SK-N-SH (cell line): Measurements from ENCODE around the gene SAMD8. TPM values are rescaled to one million over a fixed set of nuclear protein-coding genes. Genes with fewer than 3 reads are reported as not detected.

Experiments used
- CTCF ChIA-PET: fragments of 300-600, 350-600 bp; formaldehyde crosslinking; extraction: SDS; loops from one replicate; lab custom pipeline; 2021; lab: Yijun Ruan, JAX
- POLR2A ChIA-PET: fragments of 350-600 bp; sonication (Branson Sonifier 250); formaldehyde crosslinking; extraction: SDS; loops from one replicate; lab custom pipeline; 2020; ENCODE audit warnings: antibody characterized with exemption, inconsistent platforms; lab: Yijun Ruan, JAX
- DNase-seq: peaks from one replicate; pipeline ENCODE4 v3.0.0; 2012
- H2AFZ ChIP-seq: fragments of 200-600 bp; sonication (generic); 2 replicates; pipeline ENCODE4 v1.8.1; 2016; ENCODE audit warnings: antibody characterized with exemption, mild to moderate bottlenecking, low read depth
- H3F3A ChIP-seq: fragments of 200-600 bp; sonication (generic); replicated peaks from 2 replicates; pipeline ENCODE3; 2016; ENCODE audit warnings: antibody characterized with exemption, mild to moderate bottlenecking; ENCODE audit not compliant: insufficient read depth
- H3K27ac ChIP-seq, 2 experiments: fragments of 200-500 bp in 1 of 2; fragments of 200-600 bp in 1 of 2; sonication (Bioruptor generic) in 1 of 2; sonication (generic), shearing (Covaris generic) in 1 of 2; 2 replicates each; pipeline versions ENCODE4 v1.5.1 to v1.6.1; 2014 to 2016; ENCODE audit warnings: low read depth in 2 of 2, inconsistent platforms in 1 of 2, low read length in 1 of 2, mild to moderate bottlenecking in 1 of 2, mixed read lengths in 1 of 2
- H3K27me3 ChIP-seq: fragments of 200-600 bp; sonication (generic), shearing (Covaris generic); 2 replicates; pipeline ENCODE4 v1.6.1; 2016; ENCODE audit warnings: mixed run types; ENCODE audit not compliant: insufficient read depth
- H3K36me3 ChIP-seq, 2 experiments: fragments of 200-500 bp in 1 of 2; fragments of 200-600 bp in 1 of 2; sonication (Bioruptor generic) in 1 of 2; sonication (generic) in 1 of 2; replicated peaks in 1 of 2; 2 replicates each; pipeline versions ENCODE3 to v1.5.1; 2014 to 2016; ENCODE audit warnings: low read length in 1 of 2, mild to moderate bottlenecking in 1 of 2; ENCODE audit not compliant: insufficient read depth in 2 of 2, control insufficient read depth in 1 of 2
- H3K4me1 ChIP-seq, 2 experiments: fragments of 200-500 bp in 1 of 2; fragments of 200-600 bp in 1 of 2; sonication (Bioruptor generic) in 1 of 2; sonication (generic), shearing (Covaris generic) in 1 of 2; 2 replicates each; pipeline versions ENCODE4 v1.5.1 to v1.6.1; 2014 to 2016; ENCODE audit warnings: low read depth in 1 of 2, low read length in 1 of 2, mixed run types in 1 of 2; ENCODE audit not compliant: insufficient read depth in 2 of 2, control insufficient read depth in 1 of 2
- H3K4me2 ChIP-seq: fragments of 200-600 bp; sonication (generic), shearing (Covaris generic); 2 replicates; pipeline ENCODE4 v1.6.1; 2017; ENCODE audit warnings: mixed run types
- H3K4me3 ChIP-seq, 2 experiments: fragments of 200-500 bp in 1 of 2; fragments of 200-600 bp in 1 of 2; sonication (Bioruptor generic) in 1 of 2; sonication (generic), shearing (Covaris generic) in 1 of 2; 2 replicates each; pipeline versions ENCODE4 v1.5.1 to v1.8.1; 2014 to 2016; ENCODE audit warnings: low read depth in 2 of 2, inconsistent platforms in 1 of 2, low read length in 1 of 2, mild to moderate bottlenecking in 1 of 2, mixed read lengths in 1 of 2, moderate library complexity in 1 of 2
- H3K79me2 ChIP-seq: fragments of 200-600 bp; sonication (generic); 2 replicates; pipeline ENCODE4 v1.8.1; 2017; ENCODE audit warnings: mild to moderate bottlenecking; ENCODE audit not compliant: insufficient read depth
- H3K9ac ChIP-seq: fragments of 200-600 bp; sonication (generic); 2 replicates; pipeline ENCODE4 v1.6.1; 2017; ENCODE audit warnings: mixed run types
- H3K9me2 ChIP-seq: fragments of 200-600 bp; sonication (generic); 2 replicates; pipeline ENCODE4 v1.6.1; 2017; ENCODE audit warnings: mixed run types
- H3K9me3 ChIP-seq: fragments of 200-600 bp; sonication (generic); 2 replicates; pipeline ENCODE4 v1.6.1; 2017; ENCODE audit warnings: mixed run types, mild to moderate bottlenecking, moderate library complexity
- H4K20me1 ChIP-seq: fragments of 200-600 bp; sonication (generic); 2 replicates; pipeline ENCODE4 v1.6.1; 2017; ENCODE audit warnings: mild to moderate bottlenecking, mixed run types; ENCODE audit not compliant: insufficient read depth
- GABPA ChIP-seq: IDR thresholded peaks from 2 replicates; pipeline ENCODE4 v1.4.0; 2012; ENCODE audit warnings: low read depth, mild to moderate bottlenecking
- JUND ChIP-seq: IDR thresholded peaks from 2 replicates; pipeline ENCODE4 v1.4.0; 2012
- NFIC ChIP-seq: IDR thresholded peaks from 2 replicates; pipeline ENCODE4 v1.4.0; 2012; ENCODE audit warnings: borderline replicate concordance
- USF1 ChIP-seq: IDR thresholded peaks from 2 replicates; pipeline ENCODE4 v1.4.0; 2012; ENCODE audit warnings: low read depth, borderline replicate concordance
- WGBS: methylation state at CpG from one replicate; pipeline ENCODE4 v1.1.6; 2017; ENCODE audit warnings: low lambda C conversion rate; 5-methylcytosine and 5-hydroxymethylcytosine counted together
- polyA plus RNA-seq, 3 experiments: library from polyadenylated mRNA; depleted of rRNA; stranded (reverse); fragments of >200 nt; gene quantifications; 2 replicates each; pipeline ENCODE4 v1.2.3, GENCODE V29; 2012
- TF ChIP-seq, protein P1 (sequence below): IDR thresholded peaks from 2 replicates; pipeline ENCODE4 v1.6.1; 2012; ENCODE audit warnings: mild to moderate bottlenecking, low read depth, low read length, moderate library complexity
- TF ChIP-seq, protein P2 (sequence below): fragments of 150-350 bp; IDR thresholded peaks from 2 replicates; pipeline ENCODE4 v1.6.1; 2017; ENCODE audit warnings: antibody characterized with exemption, low read length, low read depth, borderline replicate concordance

SAMD8 gene
- polyA plus RNA-seq, 1 of the 3 experiments (the other 2 are of a cell fraction) = 9.7 TPM

- TF ChIP-seq, protein P1, sequence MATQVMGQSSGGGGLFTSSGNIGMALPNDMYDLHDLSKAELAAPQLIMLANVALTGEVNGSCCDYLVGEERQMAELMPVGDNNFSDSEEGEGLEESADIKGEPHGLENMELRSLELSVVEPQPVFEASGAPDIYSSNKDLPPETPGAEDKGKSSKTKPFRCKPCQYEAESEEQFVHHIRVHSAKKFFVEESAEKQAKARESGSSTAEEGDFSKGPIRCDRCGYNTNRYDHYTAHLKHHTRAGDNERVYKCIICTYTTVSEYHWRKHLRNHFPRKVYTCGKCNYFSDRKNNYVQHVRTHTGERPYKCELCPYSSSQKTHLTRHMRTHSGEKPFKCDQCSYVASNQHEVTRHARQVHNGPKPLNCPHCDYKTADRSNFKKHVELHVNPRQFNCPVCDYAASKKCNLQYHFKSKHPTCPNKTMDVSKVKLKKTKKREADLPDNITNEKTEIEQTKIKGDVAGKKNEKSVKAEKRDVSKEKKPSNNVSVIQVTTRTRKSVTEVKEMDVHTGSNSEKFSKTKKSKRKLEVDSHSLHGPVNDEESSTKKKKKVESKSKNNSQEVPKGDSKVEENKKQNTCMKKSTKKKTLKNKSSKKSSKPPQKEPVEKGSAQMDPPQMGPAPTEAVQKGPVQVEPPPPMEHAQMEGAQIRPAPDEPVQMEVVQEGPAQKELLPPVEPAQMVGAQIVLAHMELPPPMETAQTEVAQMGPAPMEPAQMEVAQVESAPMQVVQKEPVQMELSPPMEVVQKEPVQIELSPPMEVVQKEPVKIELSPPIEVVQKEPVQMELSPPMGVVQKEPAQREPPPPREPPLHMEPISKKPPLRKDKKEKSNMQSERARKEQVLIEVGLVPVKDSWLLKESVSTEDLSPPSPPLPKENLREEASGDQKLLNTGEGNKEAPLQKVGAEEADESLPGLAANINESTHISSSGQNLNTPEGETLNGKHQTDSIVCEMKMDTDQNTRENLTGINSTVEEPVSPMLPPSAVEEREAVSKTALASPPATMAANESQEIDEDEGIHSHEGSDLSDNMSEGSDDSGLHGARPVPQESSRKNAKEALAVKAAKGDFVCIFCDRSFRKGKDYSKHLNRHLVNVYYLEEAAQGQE = no peak
- no peak for TF ChIP-seq USF1
- no peak for TF ChIP-seq GABPA
- TF ChIP-seq JUND = no peak
- TF ChIP-seq, protein P2, sequence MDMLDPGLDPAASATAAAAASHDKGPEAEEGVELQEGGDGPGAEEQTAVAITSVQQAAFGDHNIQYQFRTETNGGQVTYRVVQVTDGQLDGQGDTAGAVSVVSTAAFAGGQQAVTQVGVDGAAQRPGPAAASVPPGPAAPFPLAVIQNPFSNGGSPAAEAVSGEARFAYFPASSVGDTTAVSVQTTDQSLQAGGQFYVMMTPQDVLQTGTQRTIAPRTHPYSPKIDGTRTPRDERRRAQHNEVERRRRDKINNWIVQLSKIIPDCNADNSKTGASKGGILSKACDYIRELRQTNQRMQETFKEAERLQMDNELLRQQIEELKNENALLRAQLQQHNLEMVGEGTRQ = no peak
- Histone ChIP-seq H4K20me1 (no peaks in the 10 kb centered on the region), H3K4me1 (no peaks in the 10 kb centered on the region), H3K4me2 (no peak overlapping the region), H3K9ac (no peak overlapping the region), H3K4me3 (no peak overlapping the region), H2AFZ (no peak overlapping the region), H3K36me3 (no peaks in the 10 kb centered on the region), H3K9me2 (no peaks in the 10 kb centered on the region), H3K27me3 (no peaks in the 10 kb centered on the region), H3K79me2 (no peaks in the 10 kb centered on the region), H3F3A (no peaks in the 10 kb centered on the region), H3K9me3 (no peaks in the 10 kb centered on the region), H3K27ac (no peak overlapping the region)
- POLR2A ChIA-PET = no interaction called here
- CTCF ChIA-PET = interaction anchor here (1.7 kb wide), 1 partner anchor 850 kb away, joined by 8 read pairs; no protein-coding TSS in a partner anchor
- DNase-seq = no peak
- WGBS = 90% methylated on average over 5 of the region's 10 CpGs
These were observed 17.0 kb upstream of the SAMD8 start for GRCh38 chr10:75094465-75094864.

- ChIA-PET POLR2A (no interaction called here), CTCF (interaction anchor here (0.8 to 1.7 kb wide), 2 partner anchors 13 to 851 kb away, joined by 3 to 8 read pairs; a partner anchor contains a TSS)
These were observed 15.8 kb upstream of the SAMD8 start for GRCh38 chr10:75095631-75096030.

More at GRCh38 chr10:75095631-75096030, 15.8 kb upstream of the SAMD8 start:
- Histone ChIP-seq H3K9ac (no peak overlapping the region), H3K4me1 (peaks cover 0 to 3% of the 10 kb centered on the region in 2 experiments; a peak in 1 of 4 replicates), H3K27me3 (no peaks in the 10 kb centered on the region), H2AFZ (no peak overlapping the region), H3K79me2 (no peaks in the 10 kb centered on the region), H3K4me2 (no peak overlapping the region), H3K36me3 (no peaks in the 10 kb centered on the region), H3K27ac (no peak overlapping the region), H3K4me3 (no peak overlapping the region), H3F3A (no peaks in the 10 kb centered on the region), H3K9me2 (no peaks in the 10 kb centered on the region), H4K20me1 (no peaks in the 10 kb centered on the region), H3K9me3 (no peaks in the 10 kb centered on the region)
- 82% methylated on average over 13 of the region's 14 CpGs for WGBS
- TF ChIP-seq USF1 (no peak), NFIC (no peak)
- no peak for DNase-seq
